Measurements from ENCODE around the gene ARHGEF4. TPM values are rescaled to one million over a fixed set of nuclear protein-coding genes. Genes with fewer than 3 reads are reported as not detected.

The ARHGEF4 gene
- total and polyA plus RNA-seq, 2 donors = 7.0 to 18.2 TPM

- H3K4me1 ChIP-seq (ENCODE audit: insufficient read depth) = no peaks in the 10 kb centered on the region
- H3K27ac ChIP-seq (ENCODE audit: low read depth) = no peak overlapping the region
- peak; percentile 23 for DNase-seq (ENCODE audit: extremely low spot score)
- WGBS = 54% methylated on average over 18 of the region's 18 CpGs
- H3K4me3 ChIP-seq (ENCODE audit: low read depth, low read length) = no peak overlapping the region
- H3K36me3 ChIP-seq (ENCODE audit: insufficient read depth) = no peaks in the 10 kb centered on the region
Measured at GRCh38 chr2:130834091-130834930, 2.4 kb upstream of the ARHGEF4 start.

DNA sequence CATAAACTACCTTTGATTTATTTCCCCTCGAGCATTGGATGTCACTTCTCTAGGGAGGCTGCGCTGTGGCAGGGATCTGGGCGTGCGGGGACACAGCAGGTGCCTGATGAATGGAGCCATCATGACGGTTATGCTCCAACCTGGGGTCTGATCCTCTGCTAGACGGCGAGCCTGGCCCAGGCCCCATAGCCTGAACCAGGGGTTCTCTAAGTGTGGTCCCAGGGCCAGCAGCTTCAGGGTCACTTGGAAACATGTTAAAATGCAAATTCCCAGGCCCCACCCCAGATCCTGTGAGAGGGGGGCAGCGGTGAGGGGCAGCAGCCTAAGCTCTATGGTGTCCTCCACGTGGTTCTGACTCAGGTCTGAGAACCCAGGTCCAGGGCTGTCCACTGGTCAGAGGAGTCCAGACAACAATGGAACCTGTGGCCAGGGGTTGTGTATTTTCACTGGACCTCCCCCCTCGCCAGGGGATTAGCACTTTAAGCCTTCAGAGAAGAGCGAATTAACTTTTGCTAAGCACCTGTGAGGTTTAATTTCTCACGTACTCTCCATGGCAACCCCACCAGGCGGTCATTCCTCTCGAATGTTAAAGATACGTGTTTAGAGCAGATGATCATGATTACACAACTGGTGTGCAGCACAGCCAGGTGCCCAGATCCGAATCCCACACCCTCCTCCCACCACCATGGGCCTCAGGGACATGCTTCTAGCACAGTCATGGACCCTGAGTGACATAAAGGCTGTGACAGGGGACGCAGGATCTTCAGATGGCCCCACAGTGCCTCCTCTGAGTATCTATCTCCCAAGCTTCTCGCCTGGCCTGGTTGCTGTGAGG is 1.6 kb upstream of the ARHGEF4 start:
- Histone ChIP-seq H3K4me1 (ENCODE audit: insufficient read depth) (no peaks in the 10 kb centered on the region), H3K27ac (ENCODE audit: low read depth) (no peak overlapping the region), H3K4me3 (ENCODE audit: low read depth, low read length) (no peak overlapping the region), H3K36me3 (ENCODE audit: insufficient read depth) (no peaks in the 10 kb centered on the region)
- WGBS = 91% methylated on average over 18 of the region's 18 CpGs
- DNase-seq (ENCODE audit: extremely low spot score) = no peak

DNA sequence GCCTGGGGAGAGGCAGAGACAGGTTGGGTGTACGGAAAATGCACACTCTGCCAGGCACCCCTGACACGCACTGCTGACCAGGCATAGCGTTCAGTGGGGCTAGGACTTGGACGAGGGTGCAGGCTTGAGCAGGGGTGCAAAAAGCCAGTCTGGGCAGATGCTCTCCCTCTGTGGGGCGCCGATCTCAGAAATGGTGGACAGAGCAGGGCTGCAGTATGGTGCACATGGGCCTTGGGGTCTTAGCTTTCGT is 1.0 kb upstream of the ARHGEF4 start:
- 95% methylated on average over 7 of the region's 7 CpGs for WGBS
- Histone ChIP-seq H3K27ac (ENCODE audit: low read depth) (no peak overlapping the region), H3K4me1 (ENCODE audit: insufficient read depth) (no peaks in the 10 kb centered on the region), H3K36me3 (ENCODE audit: insufficient read depth) (no peaks in the 10 kb centered on the region), H3K4me3 (ENCODE audit: low read depth, low read length) (no peak overlapping the region)
- DNase-seq (ENCODE audit: extremely low spot score) = no peak

GRCh38 chr2:130837175-130837810 is 579 bp downstream of the ARHGEF4 start:
- peak overlapping the region; percentile 28 for H3K4me3 ChIP-seq (ENCODE audit: low read depth, low read length)
- H3K27ac ChIP-seq (ENCODE audit: low read depth) = no peak overlapping the region
- WGBS = 2% methylated on average over 53 of the region's 53 CpGs
- no peaks in the 10 kb centered on the region for H3K36me3 ChIP-seq (ENCODE audit: insufficient read depth)
- no peak for DNase-seq (ENCODE audit: extremely low spot score)
- no peaks in the 10 kb centered on the region for H3K4me1 ChIP-seq (ENCODE audit: insufficient read depth)

GRCh38 chr2:130837811-130838565 is 1.3 kb downstream of the ARHGEF4 start:
- no peak overlapping the region for H3K4me3 ChIP-seq (ENCODE audit: low read depth, low read length)
- no peaks in the 10 kb centered on the region for H3K36me3 ChIP-seq (ENCODE audit: insufficient read depth)
- no peak overlapping the region for H3K27ac ChIP-seq (ENCODE audit: low read depth)
- 73% methylated on average over 28 of the region's 28 CpGs for WGBS
- no peak for DNase-seq (ENCODE audit: extremely low spot score)
- no peaks in the 10 kb centered on the region for H3K4me1 ChIP-seq (ENCODE audit: insufficient read depth)

GRCh38 chr2:130839011-130839780 is 2.5 kb downstream of the ARHGEF4 start:
- WGBS = 81% methylated on average over 16 of the region's 16 CpGs
- Histone ChIP-seq H3K36me3 (ENCODE audit: insufficient read depth) (no peaks in the 10 kb centered on the region), H3K4me3 (ENCODE audit: low read depth, low read length) (no peak overlapping the region), H3K4me1 (ENCODE audit: insufficient read depth) (no peaks in the 10 kb centered on the region), H3K27ac (ENCODE audit: low read depth) (no peak overlapping the region)
- DNase-seq (ENCODE audit: extremely low spot score) = no peak

DNA sequence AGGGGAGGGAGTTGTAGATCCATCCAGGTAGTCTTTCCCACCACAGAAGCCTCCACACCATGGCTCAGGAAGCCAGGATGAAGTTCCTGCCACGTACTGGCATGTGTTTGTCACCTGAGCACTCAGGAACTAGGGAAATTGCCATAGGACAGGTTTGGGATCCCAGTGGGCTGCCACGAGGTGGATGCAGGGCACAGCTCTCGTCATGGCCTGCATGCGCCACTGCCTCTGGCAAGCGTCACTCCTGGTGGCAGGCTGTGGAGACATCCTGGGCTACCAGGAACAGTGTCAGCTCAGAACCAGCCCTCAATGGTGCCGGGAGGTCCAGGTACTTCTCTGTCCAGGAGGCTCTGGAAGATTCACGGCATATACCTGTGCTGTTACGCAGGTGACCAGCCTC is 3.8 kb downstream of the ARHGEF4 start:
- WGBS = 84% methylated on average over 8 of the region's 8 CpGs
- no peaks in the 10 kb centered on the region for H3K36me3 ChIP-seq (ENCODE audit: insufficient read depth)
- H3K4me3 ChIP-seq (ENCODE audit: low read depth, low read length) = no peak overlapping the region
- DNase-seq (ENCODE audit: extremely low spot score) = no peak
- no peak overlapping the region for H3K27ac ChIP-seq (ENCODE audit: low read depth)
- no peaks in the 10 kb centered on the region for H3K4me1 ChIP-seq (ENCODE audit: insufficient read depth)

- Histone ChIP-seq H3K4me1 (ENCODE audit: insufficient read depth) (no peaks in the 10 kb centered on the region), H3K27ac (ENCODE audit: low read depth) (no peak overlapping the region), H3K4me3 (ENCODE audit: low read depth, low read length) (no peak overlapping the region), H3K36me3 (ENCODE audit: insufficient read depth) (no peaks in the 10 kb centered on the region)
- no peak for DNase-seq (ENCODE audit: extremely low spot score)
- WGBS = 89% methylated on average over 6 of the region's 6 CpGs
Measured at GRCh38 chr2:130841741-130842365, 5.1 kb downstream of the ARHGEF4 start.

GRCh38 chr2:130842770-130843169 is 6.1 kb downstream of the ARHGEF4 start:
- WGBS = 60% methylated on average over 8 of the region's 8 CpGs
- no peak overlapping the region for H3K4me3 ChIP-seq (ENCODE audit: low read depth, low read length)
- H3K27ac ChIP-seq (ENCODE audit: low read depth) = no peak overlapping the region
- no peaks in the 10 kb centered on the region for H3K36me3 ChIP-seq (ENCODE audit: insufficient read depth)
- H3K4me1 ChIP-seq (ENCODE audit: insufficient read depth) = no peaks in the 10 kb centered on the region
- DNase-seq (ENCODE audit: extremely low spot score) = no peak

- WGBS = 74% methylated on average over 12 of the region's 12 CpGs
- Histone ChIP-seq H3K4me1 (ENCODE audit: insufficient read depth) (no peaks in the 10 kb centered on the region), H3K4me3 (ENCODE audit: low read depth, low read length) (no peak overlapping the region), H3K27ac (ENCODE audit: low read depth) (no peak overlapping the region), H3K36me3 (ENCODE audit: insufficient read depth) (no peaks in the 10 kb centered on the region)
- no peak for DNase-seq (ENCODE audit: extremely low spot score)
Measured at GRCh38 chr2:130843321-130843985, 6.7 kb downstream of the ARHGEF4 start.

DNA sequence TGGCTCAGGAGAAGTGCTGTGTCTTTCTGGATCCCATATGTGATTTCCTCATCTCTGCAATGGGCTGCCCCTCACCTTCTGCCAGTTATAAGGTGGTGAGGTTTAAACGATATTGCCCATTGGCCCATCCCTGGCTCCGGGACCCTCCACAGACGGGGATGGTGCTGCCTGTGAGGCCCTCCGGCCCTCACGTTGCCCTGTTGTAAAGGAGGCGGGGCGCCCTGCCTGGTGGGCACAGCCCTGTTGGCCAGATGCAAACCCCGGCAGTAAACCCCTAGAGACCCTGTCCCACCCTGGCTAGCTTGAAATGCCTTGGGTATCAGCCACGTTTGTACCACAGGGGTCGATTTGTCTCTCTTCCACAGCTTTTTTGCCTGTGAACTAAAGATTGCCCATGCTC is 7.4 kb downstream of the ARHGEF4 start:
- WGBS = 75% methylated on average over 10 of the region's 10 CpGs
- DNase-seq (ENCODE audit: extremely low spot score) = no peak
- no peak overlapping the region for H3K27ac ChIP-seq (ENCODE audit: low read depth)
- no peaks in the 10 kb centered on the region for H3K36me3 ChIP-seq (ENCODE audit: insufficient read depth)
- no peaks in the 10 kb centered on the region for H3K4me1 ChIP-seq (ENCODE audit: insufficient read depth)
- H3K4me3 ChIP-seq (ENCODE audit: low read depth, low read length) = no peak overlapping the region

GRCh38 chr2:130845505-130846085 is 8.9 kb downstream of the ARHGEF4 start:
- Histone ChIP-seq H3K36me3 (ENCODE audit: insufficient read depth) (no peaks in the 10 kb centered on the region), H3K4me1 (ENCODE audit: insufficient read depth) (no peaks in the 10 kb centered on the region), H3K4me3 (ENCODE audit: low read depth, low read length) (no peak overlapping the region), H3K27ac (ENCODE audit: low read depth) (no peak overlapping the region)
- DNase-seq (ENCODE audit: extremely low spot score) = no peak
- WGBS = 92% methylated on average over 13 of the region's 13 CpGs
